GM21360 (cell line): Measurements from ENCODE around the gene JAK2.
"Not testable (repeated sequence)": the region's sequence is repeated elsewhere in the genome, so short reads cannot be mapped to it uniquely, and the experiment has no call there.

Source experiments
- ATAC-seq: cut with Tn5 transposase; IDR thresholded peaks from one replicate; pipeline ENCODE4 v1.9.1; 2021; ENCODE audit warnings: mild to moderate bottlenecking, moderate library complexity; ENCODE audit not compliant: unreplicated experiment

Gene JAK2

GRCh38 chr9:5041390-5042115 is 56.5 kb downstream of the JAK2 start:
- no peak for ATAC-seq

GRCh38 chr9:5042661-5043178 is 57.6 kb downstream of the JAK2 start:
- ATAC-seq: no peak

GRCh38 chr9:5043381-5043780 is 58.3 kb downstream of the JAK2 start:
- no peak for ATAC-seq

- ATAC-seq: no peak
These were observed 59.1 kb downstream of the JAK2 start for GRCh38 chr9:5044160-5044559.

- no peak for ATAC-seq
These were observed 67.8 kb downstream of the JAK2 start for GRCh38 chr9:5052838-5053237.

- no peak for ATAC-seq
These were observed 77.6 kb downstream of the JAK2 start for GRCh38 chr9:5062631-5063030.

GRCh38 chr9:5072871-5073270 is 87.8 kb downstream of the JAK2 start:
- ATAC-seq: no peak

- ATAC-seq: no peak
These were observed 88.6 kb downstream of the JAK2 start for GRCh38 chr9:5073701-5074100.

- no peak for ATAC-seq
These were observed 100.9 kb downstream of the JAK2 start for GRCh38 chr9:5085993-5086392.

- ATAC-seq: no peak
These were observed 104.7 kb downstream of the JAK2 start for GRCh38 chr9:5089737-5090136.

GRCh38 chr9:5095795-5096194 is 110.7 kb downstream of the JAK2 start:
- no peak for ATAC-seq

- no peak for ATAC-seq
These were observed 114.4 kb downstream of the JAK2 start for GRCh38 chr9:5099466-5099865.

- ATAC-seq: not testable (repeated sequence)
These were observed 116.1 kb downstream of the JAK2 start for GRCh38 chr9:5101127-5101526.

- not testable (repeated sequence) for ATAC-seq
These were observed 121.4 kb downstream of the JAK2 start for GRCh38 chr9:5106517-5106916.

GRCh38 chr9:5110867-5111681 is 126.0 kb downstream of the JAK2 start:
- ATAC-seq: no peak

- no peak for ATAC-seq
These were observed 126.6 kb downstream of the JAK2 start for GRCh38 chr9:5111696-5112095.

GRCh38 chr9:5112109-5112592 is 127.1 kb downstream of the JAK2 start:
- ATAC-seq: no peak

GRCh38 chr9:5112646-5113045 is 127.6 kb downstream of the JAK2 start:
- no peak for ATAC-seq

GRCh38 chr9:5113523-5113922 is 128.5 kb downstream of the JAK2 start:
- no peak for ATAC-seq

- no peak for ATAC-seq
These were observed 129.1 kb downstream of the JAK2 start for GRCh38 chr9:5113994-5114748.

- no peak for ATAC-seq
These were observed 137.0 kb downstream of the JAK2 start for GRCh38 chr9:5122116-5122515.
